GM23338 (cell line): Measurements from ENCODE around the gene SLC12A3. TPM values are rescaled to one million over a fixed set of nuclear protein-coding genes. Genes with fewer than 3 reads are reported as not detected.

Experiments
- ATAC-seq: fragments of 200-7000 bp; cut with Tn5 transposase; 3 replicates; pipeline ENCODE4 v1.9.1; 2020
- DNase-seq: peaks from one replicate; pipeline ENCODE4 v3.0.0-alpha.2; 2015; ENCODE audit warnings: low spot score
- H2AFZ ChIP-seq: fragments of 200-600 bp; sonication (generic); 2 replicates; pipeline ENCODE4 v1.8.0; 2016; ENCODE audit warnings: antibody characterized with exemption, mild to moderate bottlenecking, moderate library complexity
- H3F3A ChIP-seq: fragments of 200-600 bp; sonication (generic); replicated peaks from 2 replicates; pipeline ENCODE4 v1.8.0; 2017; ENCODE audit warnings: antibody characterized with exemption, mixed run types, low read depth
- H3K27ac ChIP-seq: fragments of 200-600 bp; sonication (generic); 2 replicates; pipeline ENCODE4 v1.6.1; 2016; ENCODE audit warnings: low read depth
- H3K27me3 ChIP-seq: fragments of 200-600 bp; sonication (generic); 2 replicates; pipeline ENCODE4 v1.8.0; 2016; ENCODE audit warnings: mild to moderate bottlenecking, mixed run types, moderate library complexity; ENCODE audit not compliant: insufficient read depth
- H3K36me3 ChIP-seq: fragments of 200-600 bp; sonication (generic); 2 replicates; pipeline ENCODE4 v1.8.0; 2016; ENCODE audit warnings: mild to moderate bottlenecking; ENCODE audit not compliant: insufficient read depth
- H3K4me1 ChIP-seq: fragments of 200-600 bp; sonication (generic); 2 replicates; pipeline ENCODE4 v1.8.0; 2016; ENCODE audit warnings: mild to moderate bottlenecking, moderate library complexity; ENCODE audit not compliant: insufficient read depth
- H3K4me2 ChIP-seq: fragments of 200-600 bp; sonication (generic); 2 replicates; pipeline ENCODE4 v1.7.1; 2017; ENCODE audit warnings: mixed run types
- H3K4me3 ChIP-seq: fragments of 200-600 bp; sonication (generic); 2 replicates; pipeline ENCODE4 v1.6.1; 2016; ENCODE audit warnings: mixed run types
- H3K79me2 ChIP-seq: fragments of 200-600 bp; sonication (generic); replicated peaks from 2 replicates; pipeline ENCODE4 v1.8.0; 2017; ENCODE audit warnings: mild to moderate bottlenecking; ENCODE audit not compliant: insufficient read depth
- H3K9me2 ChIP-seq: fragments of 200-600 bp; sonication (generic); 2 replicates; pipeline ENCODE4 v1.8.0; 2017; ENCODE audit not compliant: insufficient read depth
- H4K20me1 ChIP-seq: fragments of 200-600 bp; sonication (generic); replicated peaks from 2 replicates; pipeline ENCODE4 v1.8.0; 2017; ENCODE audit warnings: mild to moderate bottlenecking; ENCODE audit not compliant: insufficient read depth
- H3K27ac Mint-ChIP-seq: 2 replicates; pipeline ENCODE4 v1.8.0; 2020; ENCODE audit warnings: inconsistent platforms, mild to moderate bottlenecking, moderate library complexity, mixed read lengths
- H3K27me3 Mint-ChIP-seq: 3 replicates; pipeline ENCODE4 v1.8.0; 2022; ENCODE audit warnings: low read depth, mild to moderate bottlenecking, moderate library complexity, mixed read lengths, inconsistent platforms; ENCODE audit not compliant: insufficient read depth, poor library complexity
- H3K36me3 Mint-ChIP-seq: 3 replicates; pipeline ENCODE4 v1.8.0; 2021; ENCODE audit warnings: low read depth, mild to moderate bottlenecking, inconsistent platforms, moderate library complexity, mixed read lengths
- H3K4me1 Mint-ChIP-seq: 3 replicates; pipeline ENCODE4 v1.8.0; 2020; ENCODE audit warnings: mild to moderate bottlenecking, inconsistent platforms, mixed read lengths
- H3K4me3 Mint-ChIP-seq: 3 replicates; pipeline ENCODE4 v1.8.0; 2021; ENCODE audit warnings: moderate library complexity, mild to moderate bottlenecking, inconsistent platforms, mixed read lengths
- H3K9me3 Mint-ChIP-seq: 3 replicates; pipeline ENCODE4 v1.8.0; 2020; ENCODE audit warnings: moderate library complexity, mild to moderate bottlenecking, inconsistent platforms, mixed read lengths
- CREB1 ChIP-seq: fragments of 250-450 bp; sonication (Bioruptor Pico); IDR thresholded peaks from 2 replicates; pipeline ENCODE4 v1.5.0; 2020; ENCODE audit warnings: low read depth, mild to moderate bottlenecking, moderate library complexity
- CTCF ChIP-seq, 2 experiments: fragments of 200-600 bp in 1 of 2; sonication (generic) in 1 of 2; conservative IDR thresholded peaks; 2 replicates each; pipeline versions ENCODE4 v1.5.1 to v1.6.1; 2016 to 2017; ENCODE audit warnings: antibody characterized with exemption in 2 of 2, low read depth in 2 of 2, mild to moderate bottlenecking in 2 of 2, moderate library complexity in 1 of 2
- EZH2 ChIP-seq: fragments of 200-600 bp; sonication (generic); IDR thresholded peaks from one replicate; pipeline ENCODE4 v1.8.0; 2017; ENCODE audit warnings: antibody characterized with exemption, mild to moderate bottlenecking, low read depth; ENCODE audit not compliant: unreplicated experiment
- EZH2phosphoT487 ChIP-seq: fragments of 200-600 bp; sonication (generic); IDR thresholded peaks from one replicate; pipeline ENCODE4 v1.8.1; 2018; ENCODE audit warnings: antibody characterized with exemption; ENCODE audit not compliant: unreplicated experiment
- JUNB ChIP-seq: IDR thresholded peaks from one replicate; pipeline ENCODE4 v1.6.1; 2016; ENCODE audit warnings: antibody characterized with exemption; ENCODE audit not compliant: unreplicated experiment
- NANOG ChIP-seq: IDR thresholded peaks from 2 replicates; pipeline ENCODE4 v1.6.1; 2016; ENCODE audit warnings: antibody characterized with exemption, borderline replicate concordance
- POLR2AphosphoS5 ChIP-seq: IDR thresholded peaks from 2 replicates; pipeline ENCODE4 v1.6.1; 2016; ENCODE audit warnings: antibody characterized with exemption, low read depth
- REST ChIP-seq: IDR thresholded peaks from one replicate; pipeline ENCODE4 v1.6.1; 2018; ENCODE audit warnings: antibody characterized with exemption; ENCODE audit not compliant: unreplicated experiment
- STAT1 ChIP-seq: IDR thresholded peaks from one replicate; pipeline ENCODE4 v1.6.1; 2016; ENCODE audit warnings: antibody characterized with exemption; ENCODE audit not compliant: unreplicated experiment
- ZNF114 ChIP-seq: fragments of 250-450 bp; sonication (Bioruptor Pico); IDR thresholded peaks from 2 replicates; pipeline ENCODE4 v1.5.0; 2020; ENCODE audit warnings: mild to moderate bottlenecking, moderate library complexity
- ZNF331 ChIP-seq: fragments of 250-450 bp; sonication (Bioruptor Pico); IDR thresholded peaks from 2 replicates; pipeline ENCODE4 v1.5.0; 2020; ENCODE audit warnings: low read depth, mild to moderate bottlenecking, moderate library complexity
- polyA plus RNA-seq: library from polyadenylated mRNA; unstranded; fragments of >200 nt; fragmentation: Nextera tagmentation; extraction: Ambion mirVana; gene quantifications from 2 replicates; pipeline ENCODE4 v1.2.1, GENCODE V29; 2016
- total RNA-seq: library from RNA; depleted of rRNA; stranded (reverse); fragments of >200 nt; shearing (Covaris generic); gene quantifications from 2 replicates; pipeline ENCODE4 v1.2.3, GENCODE V29; 2014
- TF ChIP-seq, protein P1 (sequence below): IDR thresholded peaks from 2 replicates; pipeline ENCODE4 v1.6.1; 2016; ENCODE audit warnings: antibody characterized with exemption

Gene SLC12A3
- total and polyA plus RNA-seq, 2 experiments from 2014 or later: not detected

- Histone ChIP-seq H3K4me3 (no peak overlapping the region), H3K79me2 (no peaks in the 10 kb centered on the region), H3F3A (no peaks in the 10 kb centered on the region), H3K4me2 (no peak overlapping the region), H3K9me2 (no peaks in the 10 kb centered on the region), H4K20me1 (no peaks in the 10 kb centered on the region), H3K27me3 (no peaks in the 10 kb centered on the region), H3K4me1 (no peaks in the 10 kb centered on the region), H3K36me3 (no peaks in the 10 kb centered on the region), H2AFZ (0 out of 2 replicates have a peak overlapping the region, but pooled peaks have one; percentile 23), H3K27ac (no peak overlapping the region)
- Mint-ChIP-seq H3K4me1 (peaks cover 9% of the 10 kb centered on the region; the same call in 2 of the 3 replicates), H3K27ac (no peak overlapping the region; the same call in 1 of the 2 replicates), H3K36me3 (no peaks in the 10 kb centered on the region; the same call in 2 of the 3 replicates), H3K9me3 (peaks cover 4% of the 10 kb centered on the region; the same call in 2 of the 3 replicates), H3K4me3 (no peak overlapping the region), H3K27me3 (peaks cover 14% of the 10 kb centered on the region)
- DNase-seq (peak; percentile 82), ATAC-seq (peak; percentile 97)
- TF ChIP-seq NANOG (no peak), CTCF (conservative IDR thresholded peaks at IDR 0.05; ENCODE audit: low read depth in 2 of 2) (peak; percentile 61 to 94)
Measured at GRCh38 chr16:56950881-56951771, 86.1 kb downstream of the SLC12A3 start.

- Histone ChIP-seq H3K27ac (no peak overlapping the region), H3K36me3 (no peaks in the 10 kb centered on the region), H2AFZ (no peak overlapping the region), H3K4me3 (no peak overlapping the region), H3K9me2 (no peaks in the 10 kb centered on the region), H3K79me2 (no peaks in the 10 kb centered on the region), H3K27me3 (no peaks in the 10 kb centered on the region), H3F3A (no peaks in the 10 kb centered on the region), H3K4me1 (no peaks in the 10 kb centered on the region), H3K4me2 (no peak overlapping the region), H4K20me1 (no peaks in the 10 kb centered on the region)
- no peak overlapping the region for H3K4me3 Mint-ChIP-seq
- H3K9me3 Mint-ChIP-seq: peaks cover 8% of the 10 kb centered on the region; the same call in 2 of the 3 replicates
- DNase-seq (no peak), ATAC-seq (no peak)
- H3K27ac Mint-ChIP-seq: no peak overlapping the region
- no peaks in the 10 kb centered on the region; the same call in 2 of the 3 replicates for H3K36me3 Mint-ChIP-seq
- peaks cover 11% of the 10 kb centered on the region for H3K27me3 Mint-ChIP-seq
- H3K4me1 Mint-ChIP-seq: no peaks in the 10 kb centered on the region; the same call in 2 of the 3 replicates
- TF ChIP-seq JUNB: no peak
- TF ChIP-seq REST: no peak
- TF ChIP-seq STAT1: no peak
- TF ChIP-seq POLR2AphosphoS5: no peak
- no peak for TF ChIP-seq NANOG
- TF ChIP-seq CREB1: no peak
- TF ChIP-seq ZNF114: no peak
- TF ChIP-seq, protein P1, sequence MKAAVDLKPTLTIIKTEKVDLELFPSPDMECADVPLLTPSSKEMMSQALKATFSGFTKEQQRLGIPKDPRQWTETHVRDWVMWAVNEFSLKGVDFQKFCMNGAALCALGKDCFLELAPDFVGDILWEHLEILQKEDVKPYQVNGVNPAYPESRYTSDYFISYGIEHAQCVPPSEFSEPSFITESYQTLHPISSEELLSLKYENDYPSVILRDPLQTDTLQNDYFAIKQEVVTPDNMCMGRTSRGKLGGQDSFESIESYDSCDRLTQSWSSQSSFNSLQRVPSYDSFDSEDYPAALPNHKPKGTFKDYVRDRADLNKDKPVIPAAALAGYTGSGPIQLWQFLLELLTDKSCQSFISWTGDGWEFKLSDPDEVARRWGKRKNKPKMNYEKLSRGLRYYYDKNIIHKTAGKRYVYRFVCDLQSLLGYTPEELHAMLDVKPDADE: no peak
- no peak for TF ChIP-seq CTCF (conservative IDR thresholded peaks at IDR 0.05; ENCODE audit: low read depth in 2 of 2)
- no peak for TF ChIP-seq ZNF331
- TF ChIP-seq EZH2phosphoT487: no peak
- TF ChIP-seq EZH2: no peak
Measured at GRCh38 chr16:56953006-56953405, 88.0 kb downstream of the SLC12A3 start.
